Dermis blood vessel endothelial cell (primary cell): ENCODE results near the gene CCDC88C. TPM values are rescaled to one million over a fixed set of nuclear protein-coding genes. Genes with fewer than 3 reads are reported as not detected.
"Not testable (repeated sequence)": the region's sequence is repeated elsewhere in the genome, so short reads cannot be mapped to it uniquely, and the experiment has no call there.

ENCODE experiments used
- DNase-seq: peaks from one replicate; pipeline ENCODE4 v3.0.0; 2010
- total RNA-seq: library from RNA; depleted of rRNA; stranded (reverse); fragments of >200 nt; gene quantifications from 2 replicates; pipeline ENCODE4 v1.2.3, GENCODE V29; 2014

The CCDC88C gene, protein sequence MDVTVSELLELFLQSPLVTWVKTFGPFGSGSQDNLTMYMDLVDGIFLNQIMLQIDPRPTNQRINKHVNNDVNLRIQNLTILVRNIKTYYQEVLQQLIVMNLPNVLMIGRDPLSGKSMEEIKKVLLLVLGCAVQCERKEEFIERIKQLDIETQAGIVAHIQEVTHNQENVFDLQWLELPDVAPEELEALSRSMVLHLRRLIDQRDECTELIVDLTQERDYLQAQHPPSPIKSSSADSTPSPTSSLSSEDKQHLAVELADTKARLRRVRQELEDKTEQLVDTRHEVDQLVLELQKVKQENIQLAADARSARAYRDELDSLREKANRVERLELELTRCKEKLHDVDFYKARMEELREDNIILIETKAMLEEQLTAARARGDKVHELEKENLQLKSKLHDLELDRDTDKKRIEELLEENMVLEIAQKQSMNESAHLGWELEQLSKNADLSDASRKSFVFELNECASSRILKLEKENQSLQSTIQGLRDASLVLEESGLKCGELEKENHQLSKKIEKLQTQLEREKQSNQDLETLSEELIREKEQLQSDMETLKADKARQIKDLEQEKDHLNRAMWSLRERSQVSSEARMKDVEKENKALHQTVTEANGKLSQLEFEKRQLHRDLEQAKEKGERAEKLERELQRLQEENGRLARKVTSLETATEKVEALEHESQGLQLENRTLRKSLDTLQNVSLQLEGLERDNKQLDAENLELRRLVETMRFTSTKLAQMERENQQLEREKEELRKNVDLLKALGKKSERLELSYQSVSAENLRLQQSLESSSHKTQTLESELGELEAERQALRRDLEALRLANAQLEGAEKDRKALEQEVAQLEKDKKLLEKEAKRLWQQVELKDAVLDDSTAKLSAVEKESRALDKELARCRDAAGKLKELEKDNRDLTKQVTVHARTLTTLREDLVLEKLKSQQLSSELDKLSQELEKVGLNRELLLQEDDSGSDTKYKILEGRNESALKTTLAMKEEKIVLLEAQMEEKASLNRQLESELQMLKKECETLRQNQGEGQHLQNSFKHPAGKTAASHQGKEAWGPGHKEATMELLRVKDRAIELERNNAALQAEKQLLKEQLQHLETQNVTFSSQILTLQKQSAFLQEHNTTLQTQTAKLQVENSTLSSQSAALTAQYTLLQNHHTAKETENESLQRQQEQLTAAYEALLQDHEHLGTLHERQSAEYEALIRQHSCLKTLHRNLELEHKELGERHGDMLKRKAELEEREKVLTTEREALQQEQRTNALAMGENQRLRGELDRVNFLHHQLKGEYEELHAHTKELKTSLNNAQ (N-terminal part only)
- total RNA-seq: 31.1 and 50.0 TPM in 2 replicates

DNA sequence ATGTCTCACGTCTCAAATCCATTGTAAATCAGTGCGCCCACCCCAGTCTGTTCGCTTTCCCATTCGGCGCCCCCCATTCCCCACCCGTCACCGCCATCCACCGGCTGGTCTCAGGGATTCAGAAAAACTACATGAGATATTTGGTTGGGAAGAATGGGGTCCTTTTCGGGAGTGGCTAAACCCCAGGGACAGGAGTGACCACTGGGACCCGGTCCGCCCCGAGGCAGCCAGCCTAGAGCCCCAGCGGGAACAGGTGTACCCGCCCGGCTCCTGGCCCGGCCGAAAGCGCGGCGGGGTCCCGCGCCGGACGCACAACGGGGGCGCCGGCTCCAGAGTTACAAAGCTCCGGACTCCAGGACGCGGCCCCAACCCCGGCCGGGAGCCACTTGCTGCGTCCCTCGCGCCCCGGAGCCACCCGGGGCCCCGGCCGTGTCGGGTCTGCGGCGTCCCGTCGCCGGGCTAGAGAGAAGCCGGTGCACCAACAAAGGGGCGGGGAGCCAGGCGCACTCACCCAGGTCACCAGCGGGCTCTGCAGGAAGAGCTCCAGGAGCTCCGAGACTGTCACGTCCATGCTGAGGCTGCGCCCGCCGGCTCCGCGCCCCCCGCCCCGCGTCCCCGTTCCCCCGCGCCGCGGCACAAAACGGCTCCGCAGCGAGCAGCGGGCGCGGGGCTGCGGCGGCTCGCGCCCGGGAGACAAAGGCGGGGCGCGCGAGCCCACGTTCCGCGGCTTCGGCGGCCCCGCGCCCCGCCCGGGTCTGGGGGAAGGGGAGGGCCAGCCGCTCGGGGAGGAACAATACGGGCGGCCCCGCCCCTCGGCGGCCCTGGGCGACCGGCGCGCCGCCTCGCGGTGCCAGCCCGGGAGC, at the start of gene CCDC88C:
CCDC88C (minus strand) TSS at position 701 of the 863 bp plus-strand sequence; CDS start at position 571, 130 bp downstream.
- DNase-seq: peak; percentile 72

DNA sequence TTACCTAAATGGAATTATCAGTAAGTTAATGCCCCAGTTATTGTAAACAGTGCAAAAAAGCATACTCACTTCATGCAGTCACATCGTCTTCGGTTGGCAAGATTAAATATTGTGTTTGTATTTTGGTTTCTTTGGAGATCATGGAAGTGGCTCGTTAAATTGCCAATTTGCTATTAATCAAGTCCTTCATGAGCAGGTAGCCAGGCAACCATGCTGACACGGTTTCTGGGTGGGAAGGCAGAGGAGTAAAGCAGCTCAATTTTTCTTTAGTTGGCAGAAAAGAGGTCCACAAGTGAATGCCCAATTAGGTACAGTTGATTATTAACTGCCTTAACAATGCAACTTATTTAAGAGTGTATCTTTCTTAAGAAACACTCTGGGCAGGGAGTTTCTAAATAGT, 48.6 kb upstream of the CCDC88C start:
- DNase-seq: no peak

DNA sequence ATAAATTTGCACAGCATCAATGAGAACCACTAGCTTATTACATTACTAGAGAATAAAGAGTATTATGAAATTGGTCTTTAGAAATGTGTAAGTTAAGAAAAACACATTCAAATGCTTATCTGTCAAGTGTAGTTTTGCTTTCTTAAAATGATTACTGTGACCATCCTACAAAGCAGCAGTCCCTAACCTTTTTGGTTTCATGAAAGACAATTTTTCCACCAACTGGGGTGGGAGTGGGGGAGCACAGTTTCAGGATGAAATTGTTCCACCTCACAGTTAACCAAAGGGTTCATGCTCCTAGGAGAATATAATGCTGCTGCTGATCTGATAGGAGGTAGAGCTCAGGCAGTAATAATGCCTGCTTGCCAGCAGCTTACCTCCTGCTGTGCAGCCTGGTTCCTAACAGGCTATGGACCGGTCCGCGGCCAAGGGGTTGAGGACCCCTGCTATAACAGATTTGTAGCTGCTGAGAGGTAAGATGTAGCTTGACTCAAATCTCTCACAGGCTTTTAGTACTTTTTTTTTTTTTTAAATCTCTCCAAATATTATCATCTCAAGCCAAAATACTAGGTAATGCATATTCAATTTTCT, 47.1 kb upstream of the CCDC88C start:
- no peak for DNase-seq

DNA sequence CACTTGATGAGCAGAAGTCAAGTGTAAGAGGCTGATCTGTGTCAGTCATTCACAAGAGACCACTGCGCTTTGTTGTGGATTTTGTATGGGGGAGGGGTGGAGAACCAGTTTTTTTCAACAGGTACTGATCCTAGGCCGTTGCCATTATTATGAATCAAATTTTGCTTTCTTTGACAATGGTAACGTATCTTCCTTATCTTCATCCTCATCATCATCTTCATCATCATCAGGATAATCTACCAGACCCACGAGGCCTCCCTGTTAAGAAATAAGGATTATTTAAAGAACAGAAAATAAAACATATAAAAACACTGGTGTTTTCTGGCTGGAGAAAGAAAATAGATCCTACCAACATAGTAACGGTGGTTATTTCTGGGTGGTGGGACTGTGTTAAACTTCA, 41.0 kb upstream of the CCDC88C start:
- DNase-seq: no peak

DNA sequence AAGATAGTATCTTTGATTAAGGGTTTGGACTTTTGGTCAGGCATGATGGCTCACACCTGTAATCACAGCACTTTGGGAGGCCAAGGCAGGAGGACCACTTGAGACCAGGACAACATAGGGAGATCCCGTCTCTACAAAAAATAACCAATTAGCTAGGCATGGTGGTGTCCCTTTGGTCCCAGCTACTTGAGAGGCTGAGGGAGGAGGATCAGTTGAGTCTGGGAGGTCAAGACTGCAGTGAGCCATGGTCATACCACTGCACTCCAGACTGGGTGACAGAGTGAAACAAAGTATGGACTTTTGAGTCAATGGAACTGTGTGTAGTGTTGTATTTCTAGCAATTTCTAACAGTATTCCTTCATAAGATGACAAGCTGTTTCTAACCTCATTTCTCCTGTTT, 38.7 kb upstream of the CCDC88C start:
- DNase-seq: no peak

DNA sequence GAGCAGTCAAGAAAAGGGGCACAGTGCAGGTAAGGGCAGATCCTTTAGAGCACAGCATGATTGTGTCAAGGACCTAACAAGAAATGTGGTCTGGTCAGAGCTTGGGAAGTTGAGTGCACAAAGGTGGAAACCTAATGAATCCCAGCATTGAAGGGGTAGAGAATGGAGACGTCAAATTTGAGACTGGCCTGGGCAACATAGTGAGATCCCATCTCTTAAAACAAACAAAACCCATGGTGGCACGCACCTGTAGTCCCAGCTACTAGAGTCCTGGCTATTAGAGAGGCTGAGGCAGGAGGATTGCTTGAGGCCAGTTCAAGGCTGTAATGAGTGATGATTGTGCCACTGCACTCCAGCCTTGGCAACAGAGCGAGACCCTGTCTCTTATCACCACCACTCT, 37.0 kb upstream of the CCDC88C start:
- no peak for DNase-seq

DNA sequence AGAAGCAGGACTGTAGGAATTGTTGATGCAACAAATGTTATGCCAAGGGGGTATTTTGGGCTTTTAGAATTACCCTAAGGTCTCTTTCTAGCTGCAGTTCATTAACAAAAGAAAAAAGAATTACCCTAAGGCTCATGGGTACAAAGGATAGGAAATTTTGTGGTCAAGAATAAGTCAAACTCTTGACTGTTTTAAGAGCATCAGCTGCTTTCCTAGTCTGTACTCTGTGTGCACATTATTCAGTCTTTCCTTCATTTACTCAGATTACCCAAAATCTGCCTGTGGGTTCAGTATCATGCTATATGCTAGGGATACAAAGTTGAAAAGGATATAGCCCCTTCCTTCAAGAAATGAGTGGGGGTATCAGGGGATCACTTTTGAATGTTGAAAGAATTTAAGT, 36.5 kb upstream of the CCDC88C start:
- no peak for DNase-seq

DNA sequence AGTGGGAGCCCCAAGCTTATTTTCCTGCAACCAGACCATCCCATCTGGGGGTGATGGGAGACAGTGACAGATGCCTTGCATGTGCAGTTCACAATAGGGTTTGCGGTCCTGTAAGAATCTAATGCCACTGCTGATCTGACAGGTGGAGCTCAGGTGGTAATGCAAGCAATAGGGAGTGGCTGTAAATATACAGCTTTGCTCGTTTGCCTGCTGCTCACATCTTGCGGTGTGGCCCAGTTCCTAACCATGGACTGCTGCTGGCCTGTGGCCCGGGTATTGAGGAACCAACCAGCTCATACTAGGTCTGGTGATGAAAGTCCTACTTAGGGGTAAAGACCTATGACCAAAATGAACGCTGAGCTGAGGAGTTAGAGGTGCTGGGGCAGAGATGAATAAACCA, 36.1 kb upstream of the CCDC88C start:
- DNase-seq: no peak

DNA sequence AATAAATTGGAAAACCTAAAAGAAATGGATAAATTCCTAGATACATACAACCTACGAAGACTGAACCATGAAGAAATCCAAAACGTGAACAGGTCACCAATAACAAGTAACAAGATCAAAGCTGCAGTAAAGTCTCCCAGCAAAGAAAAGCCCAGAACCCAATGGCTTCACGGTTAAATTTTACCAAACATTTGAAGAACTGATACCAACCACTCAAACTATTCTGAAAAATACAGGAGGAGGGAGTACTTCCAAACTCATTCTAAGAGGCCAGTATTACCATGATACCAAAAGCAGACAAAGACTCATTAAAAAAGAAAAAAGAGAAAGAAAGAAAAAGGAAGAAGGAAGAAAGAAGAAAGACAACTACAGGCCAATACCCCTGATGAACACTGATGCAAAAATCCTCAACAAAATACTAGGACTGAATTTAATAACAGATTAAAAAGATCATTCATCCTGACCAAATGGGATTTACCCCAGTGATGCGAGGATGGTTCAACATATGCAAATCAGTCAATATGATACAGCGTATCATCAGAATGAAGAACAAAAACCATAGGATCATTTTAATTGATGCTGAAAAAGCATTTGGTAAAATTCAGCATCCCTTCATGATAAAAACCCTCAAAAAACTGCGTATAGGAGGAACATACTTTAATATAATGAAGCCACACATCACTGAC, 26.9 kb upstream of the CCDC88C start:
- DNase-seq: no peak

DNA sequence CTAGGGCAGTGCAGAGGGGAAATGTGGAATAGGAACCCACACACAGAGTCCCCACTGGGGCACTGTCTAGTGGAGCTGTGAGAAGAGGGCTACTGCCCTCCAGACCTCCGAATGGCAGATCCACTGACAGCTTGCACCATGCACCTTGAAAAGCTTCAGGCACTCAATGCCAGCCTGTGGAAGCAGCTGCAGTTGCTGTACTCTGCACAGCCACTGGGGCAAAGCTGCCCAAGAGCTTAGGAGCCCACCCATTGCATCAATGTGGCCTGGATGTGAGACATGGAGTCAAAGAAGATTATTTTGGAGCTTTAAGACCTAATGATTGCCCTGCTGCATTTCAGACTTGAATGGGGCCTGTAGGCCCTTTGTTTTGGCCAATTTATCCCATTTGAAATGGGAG, 21.7 kb upstream of the CCDC88C start:
- no peak for DNase-seq

DNA sequence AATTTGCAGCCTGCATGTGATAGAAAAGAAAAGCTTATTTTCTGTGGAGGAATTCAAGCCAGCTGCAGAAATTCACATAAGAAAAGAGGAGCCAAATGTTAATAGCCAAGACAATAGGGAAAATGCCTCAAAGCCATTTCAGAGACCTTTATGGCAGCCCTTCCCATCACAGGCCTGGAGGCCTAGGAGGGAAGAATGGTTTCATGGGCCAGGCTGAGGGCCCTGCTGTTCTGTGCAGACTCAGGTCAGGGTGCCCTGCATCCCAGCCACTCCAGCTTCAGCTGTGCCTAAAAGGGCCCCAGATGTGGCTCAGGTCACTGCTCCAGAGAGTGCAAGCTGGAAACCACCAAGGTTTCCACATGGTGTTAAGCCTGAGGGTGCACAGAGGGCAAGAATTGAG, 21.2 kb upstream of the CCDC88C start:
- DNase-seq: no peak

DNA sequence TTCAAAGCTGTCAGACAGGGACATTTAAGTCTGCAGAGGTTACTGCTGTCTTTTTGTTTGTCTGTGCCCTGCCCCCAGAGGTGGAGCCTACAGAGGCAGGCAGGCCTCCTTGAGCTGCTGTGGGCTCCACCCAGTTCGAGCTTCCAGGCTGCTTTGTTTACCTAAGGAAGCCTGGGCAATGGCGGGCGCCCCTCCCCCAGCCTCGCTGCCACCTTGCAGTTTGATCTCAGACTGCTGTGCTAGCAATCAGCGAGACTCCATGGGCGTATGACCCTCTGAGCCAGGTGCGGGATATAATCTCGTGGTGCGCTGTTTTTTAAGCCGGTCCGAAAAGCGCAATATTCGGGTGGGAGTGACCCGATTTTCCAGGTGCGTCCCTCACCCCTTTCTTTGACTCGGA, 18.6 kb upstream of the CCDC88C start:
- DNase-seq: not testable (repeated sequence)

DNA sequence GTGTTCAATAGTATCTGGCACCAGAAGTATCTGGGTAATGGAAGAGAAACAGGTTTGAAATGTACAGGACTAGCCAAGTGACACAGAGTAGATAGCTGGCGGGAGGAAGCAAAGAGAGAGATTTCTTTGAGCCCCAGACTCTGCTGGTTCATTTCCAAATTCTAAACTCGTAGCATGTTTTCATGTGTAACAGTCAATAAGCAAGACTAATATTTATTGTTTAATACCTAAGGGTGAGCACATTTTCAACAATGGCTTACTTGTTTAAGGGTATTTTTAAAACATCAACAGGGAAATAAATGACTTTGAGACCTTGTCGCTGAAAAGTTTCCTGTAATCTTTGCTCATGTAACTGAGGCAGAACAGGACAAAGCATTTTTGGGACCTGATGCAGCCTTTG, 11.8 kb upstream of the CCDC88C start:
- DNase-seq: no peak

DNA sequence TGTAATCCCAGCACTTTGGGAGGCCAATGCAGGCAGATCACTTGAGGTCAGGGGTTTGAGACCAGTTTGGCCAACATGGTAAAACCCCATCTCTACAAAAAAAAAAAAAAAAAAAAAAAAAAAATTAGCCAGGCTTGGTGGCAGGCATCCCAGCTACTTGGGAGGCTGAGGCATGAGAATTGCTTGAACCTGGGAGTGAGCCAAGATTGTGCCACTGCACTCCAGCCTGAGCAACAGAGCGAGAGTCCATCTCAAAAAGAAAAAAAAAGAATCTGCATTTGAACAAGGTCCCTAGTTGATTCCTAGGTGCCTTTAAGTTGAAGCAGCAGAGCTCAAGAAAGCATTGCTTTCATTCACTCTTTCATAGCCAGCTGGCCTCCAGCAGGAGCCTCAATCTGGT, 11.3 kb upstream of the CCDC88C start:
- DNase-seq: not testable (repeated sequence)

DNA sequence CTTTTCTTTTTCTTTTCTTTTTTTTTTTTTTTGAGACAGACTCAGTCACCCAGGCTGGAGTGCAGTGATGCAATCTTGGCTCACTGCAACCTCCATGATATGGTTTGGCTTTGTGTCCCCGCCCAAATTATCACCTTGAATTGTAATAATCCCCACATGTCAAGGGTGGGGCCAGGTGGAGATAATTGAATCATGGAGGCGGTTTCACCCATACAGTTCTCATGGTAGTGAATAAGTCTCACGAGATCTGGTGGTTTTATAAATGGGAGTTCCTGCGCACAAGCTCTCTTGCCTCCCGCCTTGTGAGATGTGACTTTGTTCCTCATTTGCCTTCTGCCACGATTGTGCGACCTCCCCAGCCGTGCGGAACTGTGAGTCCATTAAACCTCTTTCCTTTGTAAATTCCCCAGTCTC, 7.9 kb upstream of the CCDC88C start:
- DNase-seq: not testable (repeated sequence)

DNA sequence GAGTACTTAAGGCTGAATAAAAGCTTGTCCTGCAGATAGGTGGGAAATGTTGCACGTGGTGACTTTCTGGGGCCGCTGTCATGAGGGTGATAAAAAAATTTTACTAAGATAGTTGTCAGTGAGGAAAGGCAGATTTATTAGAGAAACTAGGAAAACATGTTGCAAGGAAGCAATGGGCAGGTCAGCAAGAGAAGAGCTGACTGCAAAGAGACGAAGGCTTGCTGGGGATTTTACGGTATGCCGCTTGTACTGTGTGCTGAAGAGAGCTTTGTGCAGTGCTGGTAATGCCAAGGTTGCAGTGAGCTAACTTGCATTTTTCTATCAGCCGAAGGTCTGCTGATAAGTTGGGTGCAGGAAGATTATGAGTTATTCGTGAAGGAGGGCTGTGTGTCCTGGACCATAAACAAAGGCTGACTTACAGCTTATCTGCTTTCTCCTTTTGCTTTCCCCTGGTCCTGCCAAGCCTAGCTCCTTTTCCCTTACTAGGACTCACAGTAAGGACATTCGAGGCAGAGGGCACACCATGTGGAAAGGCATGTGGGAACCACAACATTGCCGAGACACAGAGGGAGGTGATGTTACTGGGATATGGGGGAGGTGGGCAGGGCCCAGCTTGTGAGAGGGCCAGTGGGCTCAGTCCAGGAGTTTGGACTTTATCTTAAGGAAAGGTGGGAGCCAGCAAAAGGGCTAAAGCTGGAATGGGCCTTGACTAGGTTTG, 7.4 kb upstream of the CCDC88C start:
- no peak for DNase-seq

DNA sequence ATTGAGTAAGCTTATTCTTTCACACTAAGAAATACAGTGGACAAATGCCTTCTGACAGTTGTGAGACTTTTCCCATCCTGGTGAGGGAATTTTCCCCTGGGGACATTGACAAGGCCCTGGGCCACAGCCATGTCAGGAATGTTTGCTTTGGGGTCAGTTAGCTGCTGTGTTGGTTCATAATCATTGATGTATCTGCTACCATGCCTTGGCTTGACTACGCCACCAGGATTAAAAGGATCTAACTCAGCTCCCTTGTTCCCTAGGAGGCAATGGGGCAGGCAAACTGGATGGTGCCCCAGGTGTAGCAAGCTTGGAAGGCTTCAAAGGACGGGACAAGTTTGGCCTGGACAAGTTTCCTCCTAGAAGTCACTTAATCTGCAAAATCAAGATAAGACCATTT, 3.1 kb upstream of the CCDC88C start:
- no peak for DNase-seq

DNA sequence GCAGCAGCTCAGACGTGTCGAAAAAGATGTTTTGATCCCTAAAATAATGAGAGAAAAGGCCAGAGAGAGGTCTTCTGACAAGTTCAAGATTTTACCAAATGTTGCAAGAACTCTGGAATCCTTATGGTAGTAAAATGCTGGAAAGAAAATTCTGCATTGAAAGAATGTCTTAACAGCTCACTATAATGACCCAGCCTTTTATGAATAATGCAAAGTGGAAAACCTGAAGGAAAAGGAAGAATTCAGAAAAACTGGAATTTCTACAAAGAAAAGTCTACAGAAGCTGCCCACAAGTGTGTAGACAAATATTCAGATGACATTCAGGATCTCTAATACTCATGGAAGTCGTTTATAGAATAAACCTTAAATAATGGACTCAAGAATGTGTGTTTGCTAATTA, 1.8 kb upstream of the CCDC88C start:
- DNase-seq: no peak

DNA sequence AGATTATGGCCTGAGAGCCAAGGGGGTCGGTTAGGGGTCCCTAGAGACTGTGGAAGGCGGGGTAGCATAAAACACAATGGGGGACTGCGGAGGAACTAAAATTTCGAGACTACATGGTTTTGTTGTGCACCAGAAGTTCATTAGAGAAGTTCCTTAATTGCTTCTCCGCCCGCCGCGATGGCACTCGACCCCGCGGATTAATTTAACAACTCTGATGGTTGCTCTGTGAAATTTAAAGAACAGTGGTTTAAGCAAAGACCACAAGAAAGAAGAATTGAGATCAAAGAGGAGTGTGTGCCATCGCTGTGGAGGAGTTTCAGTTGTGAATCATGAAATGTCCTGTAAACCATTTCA, 1.4 kb upstream of the CCDC88C start:
- no peak for DNase-seq

DNA sequence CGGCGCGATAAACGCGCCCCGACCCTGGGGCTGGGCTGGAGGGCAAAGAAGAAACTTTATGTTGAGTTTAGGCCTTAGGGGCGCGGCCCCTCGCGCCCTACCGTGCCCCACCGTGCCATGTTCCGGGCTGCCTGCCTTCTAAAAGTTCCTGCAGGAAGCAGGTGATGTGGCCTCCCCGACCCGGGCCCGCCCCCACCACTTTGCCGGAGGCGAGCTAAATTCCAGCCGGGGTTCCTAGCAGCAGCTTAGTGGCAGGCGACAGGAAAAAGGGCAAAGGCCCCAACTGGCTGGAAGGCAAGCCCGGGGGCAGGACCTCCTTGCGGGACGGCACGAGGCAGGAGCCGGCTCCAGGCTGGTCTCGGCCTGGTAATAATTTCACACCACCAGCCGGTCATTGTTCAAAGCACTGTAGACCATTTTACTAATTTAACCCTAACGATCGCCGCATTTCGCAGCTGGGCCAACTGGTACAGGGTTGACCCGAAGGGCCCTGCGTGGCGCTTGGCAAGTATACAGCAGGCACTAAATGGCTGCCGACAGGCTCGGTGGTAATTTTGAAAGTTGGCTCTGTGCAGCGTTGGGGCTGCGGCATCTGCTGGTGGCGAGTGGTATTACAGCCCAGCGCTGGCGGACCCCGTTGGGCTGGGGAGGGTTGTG, 895 bp upstream of the CCDC88C start:
- peak; percentile 81 for DNase-seq
